ENCODE data around the gene TREML4.
A peak's percentile ranks its signal among the peaks of the same experiment; 100 is the strongest.
"Not testable (repeated sequence)": the region's sequence is repeated elsewhere in the genome, so short reads cannot be mapped to it uniquely, and the experiment has no call there.

The TREML4 gene

DNA sequence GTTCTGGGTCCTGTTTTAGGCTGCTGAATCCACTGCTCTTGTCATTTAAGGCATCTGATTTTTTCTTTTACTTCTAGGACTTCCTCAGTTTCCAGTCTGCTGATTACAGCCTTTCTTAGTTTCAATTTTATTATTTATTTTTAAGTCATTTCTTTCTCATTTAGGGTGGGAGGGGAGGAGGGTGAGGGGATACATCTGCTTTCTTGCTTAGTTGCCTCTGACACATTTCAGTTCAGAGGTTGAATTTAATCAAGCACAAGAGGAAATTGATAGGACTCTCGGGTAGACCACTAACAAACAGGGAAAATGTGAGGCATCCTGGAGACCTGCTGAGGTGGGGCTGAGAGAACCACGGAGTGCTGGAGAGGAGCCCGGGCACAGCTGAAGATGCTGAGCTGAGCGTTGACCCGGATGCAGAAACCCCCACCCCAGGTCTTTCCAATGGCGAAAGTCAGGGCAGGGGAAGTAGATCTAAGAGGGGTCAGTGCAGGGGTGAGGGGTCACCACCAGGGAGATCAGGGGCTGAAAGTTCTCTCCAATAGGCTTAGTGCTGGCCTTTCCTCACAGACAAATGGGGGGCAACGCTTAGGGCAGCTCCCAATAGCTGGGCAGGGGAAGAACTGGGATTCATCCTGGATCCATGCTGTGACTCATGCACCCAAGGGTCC, 19.6 kb upstream of the TREML4 start:
- DNase-seq = no peak

DNA sequence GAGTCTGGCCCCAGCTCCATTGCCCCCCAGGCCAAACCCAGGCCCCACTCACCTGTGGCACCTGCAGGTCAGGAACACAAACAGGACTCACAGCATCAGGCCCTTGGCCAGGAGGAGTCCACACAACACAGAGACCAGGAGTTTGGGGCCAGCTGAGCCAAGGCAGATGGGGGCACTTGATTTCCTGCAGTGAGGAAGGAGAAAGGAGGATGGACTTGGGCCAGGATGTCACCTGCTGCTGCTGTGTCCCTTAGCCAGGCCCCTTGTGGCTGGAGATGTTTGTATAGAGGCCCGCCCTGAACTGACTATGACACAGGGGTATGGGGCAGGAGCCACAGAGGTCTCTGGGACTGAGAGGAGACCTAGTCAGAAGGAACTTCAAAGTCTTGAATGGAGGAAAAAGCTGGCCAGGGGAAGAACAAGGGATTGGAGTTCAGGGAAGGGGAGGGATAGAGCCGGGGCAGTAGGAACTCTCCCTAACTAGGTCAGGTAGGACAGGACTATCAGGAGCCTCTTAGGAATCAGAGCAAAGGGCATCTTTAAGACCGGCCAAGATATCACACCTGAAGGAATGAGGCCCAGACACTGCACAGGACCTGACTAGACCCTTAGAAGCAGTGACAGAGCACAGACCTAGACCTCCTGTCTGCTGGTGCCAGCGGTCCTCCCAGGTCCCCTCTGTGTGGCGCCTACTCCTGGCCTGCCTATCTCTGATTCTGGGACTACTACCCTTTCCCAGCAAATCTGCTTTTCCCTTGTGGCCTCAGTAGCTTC, 18.4 kb upstream of the TREML4 start:
- no peak for DNase-seq

DNA sequence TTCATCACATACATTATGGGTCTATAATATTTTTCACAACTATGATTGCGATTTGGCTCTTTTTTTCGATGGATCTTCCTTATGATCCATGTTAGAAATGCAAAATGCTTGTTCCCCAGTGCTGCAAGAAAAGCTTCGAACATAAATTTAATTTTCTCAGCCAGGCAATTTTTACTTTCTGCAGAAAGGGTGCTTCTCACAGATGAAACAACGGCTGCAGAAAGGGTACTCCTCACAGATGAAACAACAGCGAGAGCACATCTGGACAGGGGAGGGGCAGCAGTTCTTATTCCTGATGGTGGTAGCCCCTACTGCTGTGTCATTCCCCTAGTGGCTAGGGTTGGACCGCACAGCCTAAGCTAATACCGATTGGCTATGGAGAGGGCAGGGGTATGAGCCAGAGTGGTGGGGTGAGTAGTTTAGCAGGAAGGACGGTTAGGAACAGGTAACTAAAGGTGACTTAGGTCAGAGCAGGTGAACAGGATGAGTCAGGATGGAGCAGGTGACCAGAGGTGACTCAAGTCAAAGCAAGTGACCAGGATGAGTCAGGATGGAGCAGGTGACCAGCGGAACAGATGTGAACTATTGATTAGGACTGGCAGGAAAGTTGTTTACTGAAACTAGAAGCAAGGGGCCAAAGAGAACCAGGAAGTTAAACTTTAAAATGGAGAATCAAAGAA, 13.4 kb upstream of the TREML4 start:
- DNase-seq = no peak

DNA sequence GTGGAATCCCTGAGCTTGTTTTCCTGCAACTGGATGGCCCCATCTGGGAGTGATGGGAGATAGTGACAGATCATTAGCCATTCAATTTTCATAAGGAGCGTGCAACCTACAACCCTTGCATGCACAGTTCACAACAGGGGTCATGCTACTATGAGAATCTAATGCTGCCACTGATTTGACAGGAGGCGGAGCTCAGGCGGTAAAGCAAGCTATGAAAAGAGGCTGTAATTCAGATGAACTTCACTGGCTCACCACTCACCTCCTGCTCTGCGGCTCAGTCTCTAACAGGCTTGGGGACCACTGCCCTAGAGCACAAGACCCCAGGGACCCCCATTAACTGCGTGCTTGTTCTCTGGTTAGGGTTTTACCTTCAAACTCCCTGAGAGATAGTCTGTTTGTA, 12.4 kb upstream of the TREML4 start:
- no peak for DNase-seq

DNA sequence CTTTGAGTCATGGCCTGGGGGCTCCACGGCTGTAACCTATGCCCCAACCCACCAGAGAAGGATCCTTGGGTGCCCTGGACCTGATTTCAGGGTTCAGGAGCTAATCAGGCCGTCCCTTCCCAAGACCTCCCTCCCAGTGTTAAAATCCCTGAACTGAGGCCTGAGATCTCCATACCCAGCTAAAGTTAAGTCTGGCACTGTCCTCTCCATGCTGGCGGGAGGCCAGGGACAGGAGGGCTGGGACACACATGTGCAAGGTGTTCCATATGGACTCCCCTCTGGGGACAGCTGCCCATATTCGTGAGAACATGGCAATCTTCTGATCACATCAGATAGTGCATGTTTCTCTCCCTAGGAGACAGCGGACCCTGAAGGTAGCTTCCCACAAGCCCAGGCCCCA, 11.5 kb upstream of the TREML4 start:
- DNase-seq = no peak

DNA sequence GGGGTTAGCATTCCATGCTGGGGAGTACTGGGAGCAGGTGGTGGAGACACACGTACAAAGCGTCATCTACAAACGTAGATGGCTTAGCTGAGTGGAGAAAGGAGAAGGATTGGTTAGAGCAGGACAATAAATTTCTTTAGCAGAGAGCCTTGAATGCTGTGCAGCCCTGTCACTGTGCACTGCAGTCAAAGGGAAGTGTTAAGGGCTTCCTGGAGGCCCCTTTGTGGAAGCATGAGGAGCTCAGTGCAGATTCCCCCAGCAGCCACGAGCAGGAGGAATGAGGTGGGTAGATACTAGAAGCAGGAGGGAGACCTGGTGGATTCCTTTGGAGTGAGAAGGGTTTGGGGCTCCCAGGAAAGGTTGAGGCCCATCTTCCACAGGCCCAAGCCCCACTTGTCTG, 6.1 kb upstream of the TREML4 start:
- no peak for DNase-seq

DNA sequence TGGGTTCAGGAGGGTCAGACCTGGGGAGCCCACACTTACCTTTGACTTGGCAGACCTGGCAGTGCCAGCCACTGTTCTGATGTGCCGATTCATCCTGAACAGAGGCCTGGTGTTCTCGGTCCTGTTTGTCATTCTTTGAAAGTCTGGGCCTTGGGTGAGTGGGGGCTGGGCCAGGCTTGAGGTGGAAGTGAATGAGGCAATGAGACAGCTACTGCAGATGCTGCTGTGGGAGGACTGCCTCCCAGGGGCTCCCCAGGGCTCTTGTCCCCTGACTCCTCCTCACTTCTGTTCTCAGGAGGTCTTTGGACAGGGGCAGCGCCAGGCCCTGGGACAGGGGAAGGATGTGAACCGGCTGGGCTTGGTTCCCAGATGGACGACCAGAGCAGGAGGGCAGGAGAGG, 5.6 kb upstream of the TREML4 start:
- DNase-seq = no peak

DNA sequence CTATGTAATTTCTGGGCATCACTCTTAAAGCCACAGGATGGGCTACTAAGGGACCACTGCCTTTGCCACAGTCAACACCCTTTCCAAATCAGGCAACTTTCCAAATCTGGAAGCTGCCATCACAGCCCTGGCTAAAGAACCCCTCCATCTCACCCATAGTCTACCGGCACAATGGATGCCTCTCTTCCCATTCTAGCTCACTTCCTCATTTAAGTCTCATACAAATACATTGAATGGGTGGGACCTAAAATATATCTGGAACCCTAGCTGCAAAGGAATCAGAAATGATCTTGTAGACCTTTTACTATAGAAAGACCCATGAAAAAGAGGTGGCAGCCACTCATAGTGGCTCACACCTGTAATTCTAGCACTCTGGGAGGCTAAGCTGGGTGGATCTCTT, 3.3 kb upstream of the TREML4 start:
- no peak for DNase-seq

DNA sequence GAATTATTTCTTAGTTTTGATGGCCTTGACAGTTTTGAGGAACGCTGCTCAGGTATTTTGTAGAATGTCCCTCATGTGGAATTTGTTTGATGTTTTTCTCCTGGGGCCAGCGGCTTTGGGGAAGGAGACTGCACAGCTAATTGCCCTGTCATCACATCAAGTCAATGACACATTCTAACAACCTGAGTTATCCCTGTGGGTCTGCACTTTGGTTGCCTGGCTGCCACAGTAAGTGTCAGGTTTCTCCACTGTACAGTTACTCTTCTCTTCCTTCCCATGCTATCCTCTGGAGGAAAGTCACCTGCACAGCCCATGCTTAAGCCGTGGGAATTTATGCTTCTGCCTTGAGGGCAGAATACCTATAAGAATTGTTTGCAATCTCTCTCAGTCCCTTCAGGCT, 1.4 kb upstream of the TREML4 start:
- no peak for DNase-seq

DNA sequence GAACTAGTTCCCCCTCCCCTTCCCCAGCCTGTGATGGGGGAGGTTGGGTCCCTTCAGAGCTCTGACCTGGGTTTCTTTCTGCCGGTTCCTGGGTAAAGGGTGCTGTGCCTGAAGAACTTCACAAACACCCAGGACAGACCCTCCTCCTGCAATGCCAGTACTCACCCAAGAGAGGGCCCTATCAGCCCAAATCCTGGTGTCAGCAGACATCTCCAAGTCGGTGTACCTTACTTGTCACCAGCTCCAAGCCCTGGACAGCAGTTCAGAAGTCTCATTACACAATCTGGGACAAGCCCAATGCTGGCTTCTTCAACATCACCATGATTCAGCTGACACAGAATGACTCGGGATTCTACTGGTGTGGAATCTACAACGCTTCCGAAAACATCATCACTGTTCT, 467 bp downstream of the TREML4 start:
- DNase-seq = peak; percentile 30

DNA sequence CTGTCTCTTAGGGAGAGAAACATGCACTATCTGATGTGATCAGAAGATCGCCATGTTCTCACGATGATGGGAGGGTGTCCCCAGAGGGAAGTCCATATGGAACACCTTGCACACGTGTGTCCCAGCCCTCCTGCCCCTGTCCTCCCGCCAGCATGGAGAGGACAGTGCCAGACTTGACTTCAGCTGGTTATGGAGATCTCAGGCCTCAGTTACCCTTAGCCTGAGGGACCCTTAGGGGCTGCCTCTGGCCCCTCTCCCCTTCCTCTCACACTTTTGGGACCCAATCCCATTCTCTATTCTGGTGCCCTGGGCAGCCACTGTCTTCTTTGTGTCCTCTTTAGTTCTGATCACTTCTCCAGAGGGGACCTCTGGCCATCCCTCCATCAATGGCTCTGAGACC, 1.6 kb downstream of the TREML4 start:
- no peak for DNase-seq

DNA sequence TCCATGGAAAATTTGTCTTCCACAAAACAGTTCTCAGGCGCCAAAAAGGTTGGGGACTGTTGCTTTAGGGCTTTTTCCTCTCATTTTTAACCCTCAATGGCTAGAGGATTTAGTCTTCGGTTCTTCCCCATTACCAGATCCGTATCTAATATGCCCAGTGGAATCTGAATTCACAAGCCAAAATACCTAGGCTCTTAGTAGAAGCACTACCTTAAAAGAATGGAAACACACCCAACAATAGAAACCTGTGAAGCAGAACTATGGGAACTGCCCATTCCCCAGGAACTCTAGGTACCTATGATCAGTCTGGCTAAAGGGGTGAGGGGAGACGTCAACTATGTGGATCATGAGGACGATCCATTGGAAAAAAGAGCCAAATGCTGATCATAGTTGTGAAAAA, 3.1 kb downstream of the TREML4 start:
- no peak for DNase-seq

DNA sequence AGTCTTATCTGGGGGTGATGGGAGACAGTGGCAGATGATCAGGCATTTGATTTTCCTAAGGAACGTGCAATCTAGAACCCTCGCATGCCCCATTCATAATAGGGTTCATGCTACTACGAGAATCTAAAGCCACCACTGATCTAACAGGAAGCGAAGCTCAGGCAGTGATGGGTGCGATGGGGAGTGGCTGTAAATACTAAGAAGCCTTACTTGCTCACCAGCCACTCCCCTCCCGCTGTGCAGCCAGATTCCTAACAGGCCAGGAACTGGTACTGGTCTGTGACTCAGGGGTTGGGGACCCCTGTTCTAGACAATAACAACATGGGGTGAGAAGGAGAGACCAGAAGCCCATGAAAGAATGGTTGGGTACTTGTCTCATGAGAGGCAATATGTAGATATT, 4.5 kb downstream of the TREML4 start:
- DNase-seq = no peak

DNA sequence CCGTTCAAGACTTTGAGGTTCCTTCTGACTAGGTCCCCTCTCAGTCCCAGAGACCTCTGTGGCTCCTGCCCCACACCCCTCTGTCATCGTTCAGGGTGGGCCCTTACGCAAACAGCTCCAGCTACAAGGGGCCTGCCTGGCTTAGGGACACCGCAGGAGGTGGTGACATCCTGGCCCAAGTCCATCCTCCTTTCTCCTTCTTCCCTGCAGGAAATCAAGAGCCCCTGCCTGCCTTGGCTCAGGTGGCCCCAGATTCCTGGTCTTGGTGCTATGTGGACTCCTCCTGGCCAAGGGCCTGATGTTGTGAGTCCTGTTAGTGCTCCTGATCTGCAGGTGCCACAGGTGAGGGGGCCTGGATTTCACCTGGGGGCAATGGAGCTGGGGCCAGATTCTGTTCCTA, 8.1 kb downstream of the TREML4 start:
- DNase-seq = no peak

DNA sequence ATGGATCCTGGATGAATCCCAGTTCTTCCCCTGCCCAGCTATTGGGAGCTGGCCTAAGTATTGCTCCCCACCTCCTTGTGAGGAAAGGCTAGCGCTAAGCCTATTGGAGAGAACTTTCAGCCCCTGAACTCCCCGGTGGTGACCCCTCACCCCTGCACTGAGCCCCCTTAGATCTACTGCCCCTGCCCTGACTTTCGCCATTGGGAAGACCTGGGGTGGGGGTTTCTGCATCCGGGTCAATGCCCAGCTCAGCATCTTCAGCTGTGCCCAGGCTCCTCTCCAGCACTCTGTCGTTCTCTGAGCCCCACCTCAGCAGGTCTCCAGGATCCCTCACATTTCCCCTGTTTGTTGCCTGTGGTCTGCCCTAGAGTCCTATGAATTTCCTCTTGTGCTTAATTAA, 9.0 kb downstream of the TREML4 start:
- DNase-seq = no peak

DNA sequence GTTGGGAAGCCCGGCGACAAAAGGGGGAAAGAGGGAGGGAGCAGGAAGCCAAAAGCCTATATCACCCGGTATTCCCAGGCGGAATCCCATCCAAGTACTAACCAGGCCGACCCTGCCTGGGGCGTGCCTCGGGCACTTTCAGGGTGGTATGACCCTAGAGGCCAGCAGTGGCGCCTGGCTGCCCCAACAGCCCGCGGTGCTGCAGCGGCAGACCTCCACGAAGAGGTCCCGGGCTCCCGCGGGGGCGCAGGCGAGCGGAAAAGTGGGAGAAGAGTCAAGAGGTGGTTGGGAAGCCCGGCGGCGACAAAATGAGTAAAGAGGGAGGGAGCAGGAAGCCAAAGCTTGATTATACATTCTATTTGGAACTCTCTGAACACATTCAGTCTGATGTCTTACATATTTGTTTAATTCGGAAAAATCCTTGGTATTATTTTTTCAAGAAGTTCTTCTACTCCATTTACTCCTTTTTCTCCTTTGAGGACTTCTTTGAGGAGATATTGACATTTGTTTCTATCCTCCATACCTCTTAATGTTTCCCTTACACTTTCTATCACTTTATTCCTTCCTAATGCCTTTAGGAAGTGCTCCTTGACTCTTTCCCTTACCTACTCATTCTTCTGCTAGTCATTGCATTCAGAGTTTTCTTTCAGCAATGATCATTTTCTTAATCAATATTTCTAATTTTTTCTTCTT, 11.5 kb downstream of the TREML4 start:
- no peak for DNase-seq

DNA sequence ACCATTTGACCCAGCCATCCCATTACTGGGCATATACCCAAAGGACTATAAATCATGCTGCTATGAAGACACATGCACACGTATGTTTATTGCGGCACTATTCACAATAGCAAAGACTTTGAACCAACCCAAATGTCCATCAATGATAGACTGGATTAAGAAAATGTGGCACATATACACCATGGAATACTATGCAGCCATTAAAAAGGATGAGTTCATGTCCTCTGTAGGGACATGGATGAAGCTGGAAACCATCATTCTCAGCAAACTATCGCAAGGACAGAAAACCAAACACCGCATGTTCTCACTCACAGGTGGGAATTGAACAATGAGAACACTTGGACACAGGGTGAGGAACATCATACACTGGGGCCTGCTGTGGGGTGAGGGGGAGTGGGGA, 18.4 kb downstream of the TREML4 start:
- not testable (repeated sequence) for DNase-seq

DNA sequence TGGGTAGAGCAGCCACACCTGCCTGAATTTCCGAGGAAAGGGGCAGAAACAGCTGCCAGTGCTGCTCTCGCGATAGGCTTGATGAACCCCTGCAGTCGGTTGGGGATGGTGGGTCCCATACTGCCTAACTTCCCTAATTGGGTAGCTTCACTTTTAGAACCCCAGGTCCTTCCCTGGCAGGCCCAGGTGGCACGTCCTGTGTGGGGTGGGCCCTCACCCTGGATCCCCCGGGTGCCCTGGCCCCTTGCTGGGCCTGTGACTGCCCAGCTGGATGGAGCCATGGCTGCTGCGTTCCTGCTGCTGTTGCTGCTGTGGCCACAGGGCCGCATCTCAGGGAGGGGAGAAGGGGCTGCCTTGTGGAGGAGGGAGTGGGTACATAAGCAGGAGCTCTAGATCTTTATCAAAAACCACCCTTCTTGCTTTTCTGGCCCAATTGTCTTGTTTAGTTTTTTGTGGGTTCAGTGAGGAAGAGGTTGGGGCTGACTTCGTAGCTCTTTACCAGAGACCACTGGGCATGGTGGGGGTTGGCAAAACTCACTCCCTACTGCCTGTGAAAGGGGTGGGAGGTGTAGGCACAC, 19.2 kb downstream of the TREML4 start:
- DNase-seq = no peak

DNA sequence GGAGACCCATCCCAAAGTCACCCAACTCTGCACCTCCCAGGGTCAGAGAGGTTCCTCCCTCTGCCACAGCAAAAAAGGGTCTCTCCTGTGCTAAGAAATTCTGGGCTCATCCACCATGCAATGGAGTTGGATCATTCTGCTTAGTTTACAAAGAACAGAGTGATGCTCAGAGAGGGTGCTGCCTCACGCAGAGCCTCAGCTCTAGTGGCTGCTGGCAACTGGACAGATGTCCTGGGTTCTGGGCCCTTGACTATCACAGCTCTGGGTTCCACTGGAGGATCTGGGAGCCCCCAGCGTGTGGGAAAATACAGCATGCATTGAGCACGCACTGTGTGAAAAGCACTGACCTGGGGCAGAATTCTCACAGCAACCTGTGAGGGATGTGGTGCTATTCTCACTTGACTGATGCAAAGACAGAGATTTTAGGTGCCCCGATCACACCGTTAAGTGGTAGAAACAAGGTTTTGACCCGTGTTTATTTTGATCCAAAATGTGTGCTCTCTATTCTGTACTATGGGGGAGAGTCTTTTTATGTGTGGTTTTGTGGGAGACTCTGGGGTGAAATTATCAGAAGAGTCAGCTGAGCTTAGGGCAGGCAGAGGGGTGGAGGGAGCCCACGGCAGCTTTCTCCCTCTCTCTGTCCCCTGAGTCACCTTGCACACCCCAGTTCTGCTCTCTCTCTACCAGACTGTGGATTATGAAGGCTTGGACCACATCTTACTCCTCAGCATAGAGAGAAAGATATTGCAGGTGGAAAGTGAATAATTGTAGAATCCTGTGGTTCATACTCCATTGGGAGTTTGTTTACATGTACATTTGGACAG, 19.9 kb downstream of the TREML4 start:
- no peak for DNase-seq

DNA sequence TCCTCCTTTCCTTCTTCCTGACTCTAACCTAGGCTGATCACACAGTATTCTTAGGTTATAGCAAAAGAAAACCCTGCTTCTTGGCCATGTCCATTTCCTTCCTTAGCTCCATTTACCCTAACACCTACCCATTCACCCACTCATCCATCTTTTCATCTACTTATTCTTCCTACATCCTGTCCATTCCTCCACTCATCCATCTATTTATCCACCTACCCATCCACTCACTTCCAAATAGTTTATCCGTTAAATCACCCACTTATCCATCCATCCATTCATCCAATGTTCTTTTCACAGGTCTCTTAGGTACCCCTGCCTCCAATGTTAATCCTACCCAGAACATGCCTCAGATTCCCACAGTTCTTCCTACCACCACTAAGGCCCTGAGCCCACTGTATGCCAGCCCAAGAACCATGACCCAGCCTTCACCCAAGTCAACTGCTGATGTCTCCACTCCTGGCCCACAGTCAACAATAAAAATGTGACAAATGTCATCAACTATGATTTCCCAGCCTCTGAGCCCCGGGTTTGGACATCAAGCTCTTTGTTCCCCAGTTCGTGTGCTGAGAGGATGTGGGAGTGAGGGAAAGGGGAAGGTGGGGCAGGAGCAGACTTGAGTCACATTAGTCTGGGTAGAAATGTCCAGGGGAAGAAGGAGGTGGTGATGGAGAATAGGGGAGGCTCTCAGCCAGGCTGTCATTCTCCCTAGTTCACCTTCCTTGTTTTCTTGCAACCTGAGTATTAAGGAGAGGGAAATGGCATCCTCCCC, 24.4 kb downstream of the TREML4 start:
- no peak for DNase-seq

DNA sequence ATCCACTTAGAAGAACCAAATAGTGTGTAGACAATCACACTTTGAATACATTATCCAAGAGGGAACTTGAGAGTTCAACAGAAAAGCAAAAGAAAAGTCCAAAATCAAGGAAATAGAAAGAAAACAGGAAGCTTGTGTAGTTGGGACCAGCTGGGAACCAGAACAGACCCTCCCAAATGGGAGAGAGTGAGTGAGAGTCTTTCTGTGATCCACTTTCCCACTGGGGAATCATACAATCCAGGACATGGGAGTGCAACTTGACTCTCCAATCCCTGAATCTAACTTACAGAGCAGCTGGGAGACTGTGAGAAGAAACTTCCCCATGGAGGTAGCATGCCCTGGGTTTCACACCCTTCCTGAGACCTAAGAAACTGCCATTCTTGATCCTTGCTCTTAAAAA, 27.0 kb downstream of the TREML4 start:
- DNase-seq = no peak

Data from OCI-M1 (cell line).